ENCODE results near the gene SHISAL1. TPM values are rescaled to one million over a fixed set of nuclear protein-coding genes. Genes with fewer than 3 reads are reported as not detected.
"Not testable (repeated sequence)": the region's sequence is repeated elsewhere in the genome, so short reads cannot be mapped to it uniquely, and the experiment has no call there.

The SHISAL1 gene
- total and polyA plus RNA-seq, 4 donors, result 0.12 to 0.74 (median 0.34) TPM

GRCh38 chr22:44242946-44243724, 69.6 kb downstream of the SHISAL1 start:
- WGBS, 2 donors, result 78 to 86% methylated on average over 17 of the region's 17 CpGs
- no peaks in the 10 kb centered on the region for H3K4me1 ChIP-seq (ENCODE audit: control insufficient read depth in 5 of 5, insufficient read depth in 5 of 5, low read length in 5 of 5)
- TF ChIP-seq, protein P1, sequence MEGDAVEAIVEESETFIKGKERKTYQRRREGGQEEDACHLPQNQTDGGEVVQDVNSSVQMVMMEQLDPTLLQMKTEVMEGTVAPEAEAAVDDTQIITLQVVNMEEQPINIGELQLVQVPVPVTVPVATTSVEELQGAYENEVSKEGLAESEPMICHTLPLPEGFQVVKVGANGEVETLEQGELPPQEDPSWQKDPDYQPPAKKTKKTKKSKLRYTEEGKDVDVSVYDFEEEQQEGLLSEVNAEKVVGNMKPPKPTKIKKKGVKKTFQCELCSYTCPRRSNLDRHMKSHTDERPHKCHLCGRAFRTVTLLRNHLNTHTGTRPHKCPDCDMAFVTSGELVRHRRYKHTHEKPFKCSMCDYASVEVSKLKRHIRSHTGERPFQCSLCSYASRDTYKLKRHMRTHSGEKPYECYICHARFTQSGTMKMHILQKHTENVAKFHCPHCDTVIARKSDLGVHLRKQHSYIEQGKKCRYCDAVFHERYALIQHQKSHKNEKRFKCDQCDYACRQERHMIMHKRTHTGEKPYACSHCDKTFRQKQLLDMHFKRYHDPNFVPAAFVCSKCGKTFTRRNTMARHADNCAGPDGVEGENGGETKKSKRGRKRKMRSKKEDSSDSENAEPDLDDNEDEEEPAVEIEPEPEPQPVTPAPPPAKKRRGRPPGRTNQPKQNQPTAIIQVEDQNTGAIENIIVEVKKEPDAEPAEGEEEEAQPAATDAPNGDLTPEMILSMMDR (IDR thresholded peaks at IDR 0.05; ENCODE audit: control extremely low read depth, extremely low read depth), result no peak
- H3K36me3 ChIP-seq (ENCODE audit: control insufficient read depth in 4 of 4, insufficient read depth in 4 of 4, low read length in 4 of 4), result no peaks in the 10 kb centered on the region
- peaks cover 0 to 3% (median 0%) of the 10 kb centered on the region in 3 donors for H3K27me3 ChIP-seq (ENCODE audit: control insufficient read depth in 3 of 3, insufficient read depth in 3 of 3, low read length in 2 of 3)
- DNase-seq (no peak), ATAC-seq (ENCODE audit: insufficient read depth, low FRiP score) (no peak)
- no peaks in the 10 kb centered on the region for H3K9me3 ChIP-seq (ENCODE audit: control insufficient read depth in 4 of 4, insufficient read depth in 3 of 4, low read length in 3 of 4)
- no peak overlapping the region for H3K27ac ChIP-seq (ENCODE audit: low read depth in 1 of 2, low read length in 1 of 2)
- no peak overlapping the region for H3K4me3 ChIP-seq
- no peak overlapping the region for H3K9ac ChIP-seq (ENCODE audit: insufficient read depth in 1 of 2, low read length in 2 of 2)

DNA sequence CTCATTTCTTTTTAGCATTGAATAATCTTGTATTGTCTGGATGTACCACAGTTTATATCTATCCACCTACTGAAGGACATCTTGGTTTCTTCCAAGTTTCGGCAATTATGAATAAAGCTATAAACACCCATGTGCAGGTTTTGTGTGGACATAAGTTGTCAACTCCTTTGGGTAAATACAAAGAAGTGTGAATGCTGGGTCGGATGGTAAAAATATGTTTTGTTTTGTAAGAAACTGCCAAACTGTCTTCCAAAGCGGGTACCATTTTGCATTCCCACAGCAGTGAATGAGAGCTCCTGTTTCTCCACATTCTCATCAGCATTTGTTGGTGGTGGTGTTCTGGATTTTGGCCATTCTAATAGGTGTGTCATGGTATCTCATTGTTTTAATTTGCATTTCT, 71.6 kb downstream of the SHISAL1 start:
- H3K27me3 ChIP-seq (ENCODE audit: control insufficient read depth in 3 of 3, insufficient read depth in 3 of 3, low read length in 2 of 3), result not testable (repeated sequence)
- 85 to 97% methylated on average over 3 of the region's 3 CpGs for WGBS, 2 donors

GRCh38 chr22:44237290-44237689, 75.5 kb downstream of the SHISAL1 start:
- Histone ChIP-seq H3K36me3 (ENCODE audit: control insufficient read depth in 4 of 4, insufficient read depth in 4 of 4, low read length in 4 of 4) (no peaks in the 10 kb centered on the region), H3K4me1 (ENCODE audit: control insufficient read depth in 5 of 5, insufficient read depth in 5 of 5, low read length in 5 of 5) (no peaks in the 10 kb centered on the region), H3K4me3 (no peak overlapping the region), H3K27ac (ENCODE audit: low read depth in 1 of 2, low read length in 1 of 2) (no peak overlapping the region), H3K27me3 (ENCODE audit: control insufficient read depth in 3 of 3, insufficient read depth in 3 of 3, low read length in 2 of 3) (peaks cover 0 to 3% (median 0%) of the 10 kb centered on the region in 3 donors), H3K9me3 (ENCODE audit: control insufficient read depth in 4 of 4, insufficient read depth in 3 of 4, low read length in 3 of 4) (peaks cover 0 to 2% (median 0%) of the 10 kb centered on the region in 4 donors), H3K9ac (ENCODE audit: insufficient read depth in 1 of 2, low read length in 2 of 2) (no peak overlapping the region)
- DNase-seq (no peak), ATAC-seq (ENCODE audit: insufficient read depth, low FRiP score) (no peak)
- TF ChIP-seq, protein P1 (IDR thresholded peaks at IDR 0.05; ENCODE audit: control extremely low read depth, extremely low read depth), result no peak

More for the DNA sequence above, 71.6 kb downstream of the SHISAL1 start:
- H3K4me3 ChIP-seq; H3K36me3 ChIP-seq (ENCODE audit: control insufficient read depth in 4 of 4, insufficient read depth in 4 of 4, low read length in 4 of 4); ATAC-seq (ENCODE audit: insufficient read depth, low FRiP score); H3K9me3 ChIP-seq (ENCODE audit: control insufficient read depth in 4 of 4, insufficient read depth in 3 of 4, low read length in 3 of 4); H3K9ac ChIP-seq (ENCODE audit: insufficient read depth in 1 of 2, low read length in 2 of 2); DNase-seq; H3K4me1 ChIP-seq (ENCODE audit: control insufficient read depth in 5 of 5, insufficient read depth in 5 of 5, low read length in 5 of 5); H3K27ac ChIP-seq (ENCODE audit: low read depth in 1 of 2, low read length in 1 of 2): not testable (repeated sequence)

GRCh38 chr22:44234372-44234771, 78.4 kb downstream of the SHISAL1 start:
- not testable (repeated sequence) for H3K4me1 ChIP-seq (ENCODE audit: control insufficient read depth in 5 of 5, insufficient read depth in 5 of 5, low read length in 5 of 5); H3K9me3 ChIP-seq (ENCODE audit: control insufficient read depth in 4 of 4, insufficient read depth in 3 of 4, low read length in 3 of 4); H3K27ac ChIP-seq (ENCODE audit: low read depth in 1 of 2, low read length in 1 of 2); DNase-seq; H3K27me3 ChIP-seq (ENCODE audit: control insufficient read depth in 3 of 3, insufficient read depth in 3 of 3, low read length in 2 of 3); H3K9ac ChIP-seq (ENCODE audit: insufficient read depth in 1 of 2, low read length in 2 of 2); H3K36me3 ChIP-seq (ENCODE audit: control insufficient read depth in 4 of 4, insufficient read depth in 4 of 4, low read length in 4 of 4); ATAC-seq (ENCODE audit: insufficient read depth, low FRiP score); H3K4me3 ChIP-seq
- WGBS, 2 donors, result 95 to 97% methylated on average over 12 of the region's 12 CpGs
